Nephron (organoid): ENCODE data around the gene GABPA.
"Not testable (repeated sequence)": the region's sequence is repeated elsewhere in the genome, so short reads cannot be mapped to it uniquely, and the experiment has no call there.

Source experiments
- H3K27ac Mint-ChIP-seq, 3 experiments: 2 replicates each; pipeline ENCODE4 v1.8.0; 2020; ENCODE audit warnings: mixed read lengths in 3 of 3, mild to moderate bottlenecking in 2 of 3, moderate library complexity in 1 of 3
- H3K27me3 Mint-ChIP-seq: 2 replicates; pipeline ENCODE4 v1.8.0; 2021; ENCODE audit warnings: low read depth, mild to moderate bottlenecking, moderate library complexity, mixed read lengths
- H3K36me3 Mint-ChIP-seq: 2 replicates; pipeline ENCODE4 v1.8.0; 2020; ENCODE audit warnings: low read depth, mixed read lengths
- H3K4me1 Mint-ChIP-seq: 2 replicates; pipeline ENCODE4 v1.8.0; 2020; ENCODE audit warnings: mixed read lengths
- H3K4me3 Mint-ChIP-seq, 3 experiments: 2 replicates each; pipeline ENCODE4 v1.8.0; 2020; ENCODE audit warnings: mild to moderate bottlenecking in 3 of 3, mixed read lengths in 3 of 3, moderate library complexity in 2 of 3
- H3K9me3 Mint-ChIP-seq: 2 replicates; pipeline ENCODE4 v1.8.0; 2020; ENCODE audit warnings: mixed read lengths
- CTCF ChIP-seq, 3 experiments: fragments of 200-600 bp; sonication (generic); IDR thresholded peaks; one replicate each; pipeline ENCODE4 v1.5.0; 2021; ENCODE audit warnings: antibody characterized with exemption in 3 of 3; ENCODE audit not compliant: unreplicated experiment in 3 of 3

GABPA gene

GRCh38 chr21:25734904-25735645 is at the start of gene GABPA, which contains the start of gene ATP5PF:
TSS of gene GABPA (plus strand) at chr21:25734972. CDS start at chr21:25741599, 6,627 bp downstream.
TSS of gene ATP5PF (minus strand) at chr21:25734904. CDS start at chr21:25729794, 5,110 bp downstream.
- Mint-ChIP-seq H3K36me3 (peaks cover 1% of the 10 kb centered on the region), H3K27ac (peak within 1 kb of the TSS; percentile 100), H3K4me3 (peak within 1 kb of the TSS; percentile 96 to 99 (median 97)), H3K9me3 (no peaks in the 10 kb centered on the region), H3K27me3 (no peaks in the 10 kb centered on the region), H3K4me1 (peaks cover 38% of the 10 kb centered on the region)
- TF ChIP-seq CTCF (IDR thresholded peaks at IDR 0.05; ENCODE audit: unreplicated experiment in 3 of 3), result peak in 2 of 3 experiments; percentile 6 to 18

- no peaks in the 10 kb centered on the region for H3K9me3 Mint-ChIP-seq
- no peak for TF ChIP-seq CTCF (IDR thresholded peaks at IDR 0.05; ENCODE audit: unreplicated experiment in 3 of 3)
- no peak overlapping the region for H3K4me3 Mint-ChIP-seq
These were observed 47.0 kb upstream of the GABPA start for GRCh38 chr21:25687787-25688186.

GRCh38 chr21:25688275-25689155 is 46.3 kb upstream of the GABPA start:
- Mint-ChIP-seq H3K4me1 (peaks cover 6% of the 10 kb centered on the region), H3K36me3 (no peaks in the 10 kb centered on the region)

More at GRCh38 chr21:25687787-25688186, 47.0 kb upstream of the GABPA start:
- no peak overlapping the region for H3K27ac Mint-ChIP-seq
- no peaks in the 10 kb centered on the region for H3K27me3 Mint-ChIP-seq
- H3K36me3 Mint-ChIP-seq, result no peaks in the 10 kb centered on the region
- H3K4me1 Mint-ChIP-seq, result peaks cover 9% of the 10 kb centered on the region

GRCh38 chr21:25689226-25689625 is 45.5 kb upstream of the GABPA start:
- no peaks in the 10 kb centered on the region for H3K9me3 Mint-ChIP-seq
- no peak overlapping the region for H3K4me3 Mint-ChIP-seq
- no peak for TF ChIP-seq CTCF (IDR thresholded peaks at IDR 0.05; ENCODE audit: unreplicated experiment in 3 of 3)
- H3K4me1 Mint-ChIP-seq, result peaks cover 6% of the 10 kb centered on the region
- H3K27me3 Mint-ChIP-seq, result no peaks in the 10 kb centered on the region
- H3K36me3 Mint-ChIP-seq, result peaks cover 6% of the 10 kb centered on the region
- H3K27ac Mint-ChIP-seq, result no peak overlapping the region

More at GRCh38 chr21:25688275-25689155, 46.3 kb upstream of the GABPA start:
- no peak overlapping the region for H3K4me3 Mint-ChIP-seq
- H3K9me3 Mint-ChIP-seq, result no peaks in the 10 kb centered on the region
- no peak for TF ChIP-seq CTCF (IDR thresholded peaks at IDR 0.05; ENCODE audit: unreplicated experiment in 3 of 3)
- no peak overlapping the region for H3K27ac Mint-ChIP-seq
- H3K27me3 Mint-ChIP-seq, result no peaks in the 10 kb centered on the region

- Mint-ChIP-seq H3K9me3 (peaks cover 3% of the 10 kb centered on the region), H3K27me3 (no peaks in the 10 kb centered on the region), H3K4me1 (no peaks in the 10 kb centered on the region), H3K4me3 (no peak overlapping the region), H3K36me3 (peaks cover 16% of the 10 kb centered on the region), H3K27ac (no peak overlapping the region)
- TF ChIP-seq CTCF (IDR thresholded peaks at IDR 0.05; ENCODE audit: unreplicated experiment in 3 of 3), result no peak
These were observed 42.8 kb upstream of the GABPA start for GRCh38 chr21:25691976-25692375.

GRCh38 chr21:25695461-25695860 is 39.3 kb upstream of the GABPA start:
- not testable (repeated sequence) for H3K4me3 Mint-ChIP-seq, H3K9me3 Mint-ChIP-seq, H3K27ac Mint-ChIP-seq, H3K4me1 Mint-ChIP-seq, H3K27me3 Mint-ChIP-seq
- H3K36me3 Mint-ChIP-seq, result peaks cover 28% of the 10 kb centered on the region
